ENCODE measurements around the gene SEMG2. TPM values are rescaled to one million over a fixed set of nuclear protein-coding genes. Genes with fewer than 3 reads are reported as not detected.

The SEMG2 gene
- not detected in 2 replicates for total RNA-seq (2014; rRNA removed; shearing (Covaris generic))

GRCh38 chr20:45221076-45221475, at the start of gene SEMG2:
Gene SEMG2 (plus strand): TSS chr20:45221373. CDS start chr20:45221390, 17 bp downstream.

GRCh38 chr20:45174434-45175364, 46.5 kb upstream of the SEMG2 start, which contains the start of gene PI3:
Gene PI3 (plus strand): TSS chr20:45174902. CDS start chr20:45174923, 21 bp downstream.

GRCh38 chr20:45206725-45207124, 14.4 kb upstream of the SEMG2 start, which contains the start of gene SEMG1:
Gene SEMG1 (plus strand): TSS chr20:45207033. CDS start chr20:45207054, 21 bp downstream.

GRCh38 chr20:45254383-45255262, 33.5 kb downstream of the SEMG2 start, which contains the start of gene SLPI:
Gene SLPI (minus strand): TSS chr20:45254564. CDS start chr20:45254543, 21 bp downstream.

Other genes with a start within 250 kb of the SEMG2 start
- not detected in 2 replicates for gene KCNS1, start 120.2 kb upstream of the SEMG2 start, total RNA-seq (2014; rRNA removed; shearing (Covaris generic))
- not detected in 2 replicates for gene WFDC5, start 106.2 kb upstream of the SEMG2 start, total RNA-seq (2014; rRNA removed; shearing (Covaris generic))
- not detected in 2 replicates for gene WFDC12, start 96.9 kb upstream of the SEMG2 start, total RNA-seq (2014; rRNA removed; shearing (Covaris generic))
- not detected in 2 replicates for gene PI3, start 46.5 kb upstream of the SEMG2 start, total RNA-seq (2014; rRNA removed; shearing (Covaris generic))
- gene SEMG1, start 14.3 kb upstream of the SEMG2 start, total RNA-seq (2014; rRNA removed; shearing (Covaris generic)) = not detected in 2 replicates
- gene SLPI, start 33.2 kb downstream of the SEMG2 start, total RNA-seq (2014; rRNA removed; shearing (Covaris generic)) = not detected in 2 replicates
- gene RBPJL, start 85.5 kb downstream of the SEMG2 start, total RNA-seq (2014; rRNA removed; shearing (Covaris generic)) = not detected in 2 replicates
- gene MATN4, start 86.9 kb downstream of the SEMG2 start, total RNA-seq (2014; rRNA removed; shearing (Covaris generic)) = 1.1 and 1.9 TPM in 2 replicates
- gene SDC4, start 127.1 kb downstream of the SEMG2 start, total RNA-seq (2014; rRNA removed; shearing (Covaris generic)) = 95.3 and 111 TPM in 2 replicates
- 25.3 and 30.6 TPM in 2 replicates for gene SYS1, start 141.8 kb downstream of the SEMG2 start, total RNA-seq (2014; rRNA removed; shearing (Covaris generic))
- gene TP53TG5, start 157.0 kb downstream of the SEMG2 start, total RNA-seq (2014; rRNA removed; shearing (Covaris generic)) = 1.1 TPM in 1 of 2 replicates, not detected in the other
- gene DBNDD2, start 186.9 kb downstream of the SEMG2 start, total RNA-seq (2014; rRNA removed; shearing (Covaris generic)) = 1.2 and 1.8 TPM in 2 replicates
- 80.5 and 105 TPM in 2 replicates for gene PIGT, start 194.8 kb downstream of the SEMG2 start, total RNA-seq (2014; rRNA removed; shearing (Covaris generic))
- 0.72 and 1.1 TPM in 2 replicates for gene WFDC2, start 248.4 kb downstream of the SEMG2 start, total RNA-seq (2014; rRNA removed; shearing (Covaris generic))

Measured in A375 (cell line).